ES-I3 (cell line): ENCODE results near the gene SERP2.

ENCODE experiments used
- H3K36me3 ChIP-seq: 2 replicates; pipeline ENCODE4 v1.6.1; 2013; ENCODE audit warnings: mild to moderate bottlenecking, low read length, control low read depth, moderate library complexity; ENCODE audit not compliant: insufficient read depth
- H3K4me1 ChIP-seq: 2 replicates; pipeline ENCODE4 v1.6.1; 2013; ENCODE audit warnings: mild to moderate bottlenecking, control low read depth, low read length; ENCODE audit not compliant: insufficient read depth
- H3K9ac ChIP-seq: 2 replicates; pipeline ENCODE4 v1.6.1; 2013; ENCODE audit warnings: low read depth, mild to moderate bottlenecking, low read length, moderate library complexity
- H3K9me3 ChIP-seq: 2 replicates; pipeline ENCODE4 v1.6.1; 2013; ENCODE audit warnings: mild to moderate bottlenecking, low read length, moderate library complexity; ENCODE audit not compliant: control insufficient read depth, insufficient read depth

Gene SERP2

DNA sequence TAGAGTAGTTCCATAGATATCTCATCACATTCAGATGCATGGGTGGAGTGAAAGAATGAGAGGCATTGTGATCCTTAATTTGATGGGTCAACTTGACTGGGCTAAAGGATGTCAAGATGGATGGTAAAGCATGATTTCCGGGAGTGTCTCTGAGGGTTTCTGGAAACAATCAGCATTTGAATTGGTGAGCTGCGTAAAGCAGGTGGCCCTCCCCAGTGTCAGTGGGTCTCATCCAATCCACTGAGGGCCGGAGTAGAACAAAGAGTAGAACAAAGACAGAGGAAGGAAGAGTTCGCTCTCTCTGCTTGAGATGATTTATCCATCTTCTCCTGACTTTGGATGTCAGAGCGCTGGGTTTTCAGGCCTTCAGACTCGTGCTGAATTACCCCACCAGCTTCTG is 43.1 kb downstream of the SERP2 start:
- no peaks in the 10 kb centered on the region for H3K36me3 ChIP-seq
- no peaks in the 10 kb centered on the region for H3K9me3 ChIP-seq

DNA sequence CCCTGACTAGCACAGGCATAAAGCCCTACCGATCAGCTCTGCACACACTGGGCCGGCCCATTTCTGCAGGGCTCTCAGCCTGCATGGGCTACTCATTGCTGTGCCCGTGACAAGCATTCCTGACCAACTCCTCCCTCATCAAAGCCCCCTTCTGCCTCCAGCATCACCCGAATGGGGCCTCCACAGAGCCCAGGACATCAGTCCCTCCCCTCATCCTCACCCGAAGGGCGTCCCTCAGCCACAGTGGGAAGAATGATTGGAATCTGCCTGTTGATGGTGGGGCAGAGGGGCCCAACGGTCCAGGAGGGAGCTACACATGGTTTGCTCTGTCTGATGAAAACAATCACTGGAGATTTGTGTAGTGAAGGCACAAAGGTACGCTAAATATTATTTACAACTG is 43.8 kb downstream of the SERP2 start:
- Histone ChIP-seq H3K9me3 (no peaks in the 10 kb centered on the region), H3K4me1 (peaks cover 24% of the 10 kb centered on the region), H3K9ac (no peak overlapping the region), H3K36me3 (no peaks in the 10 kb centered on the region)

More for the DNA sequence above, 43.1 kb downstream of the SERP2 start:
- peaks cover 24% of the 10 kb centered on the region for H3K4me1 ChIP-seq
- H3K9ac ChIP-seq, result no peak overlapping the region

DNA sequence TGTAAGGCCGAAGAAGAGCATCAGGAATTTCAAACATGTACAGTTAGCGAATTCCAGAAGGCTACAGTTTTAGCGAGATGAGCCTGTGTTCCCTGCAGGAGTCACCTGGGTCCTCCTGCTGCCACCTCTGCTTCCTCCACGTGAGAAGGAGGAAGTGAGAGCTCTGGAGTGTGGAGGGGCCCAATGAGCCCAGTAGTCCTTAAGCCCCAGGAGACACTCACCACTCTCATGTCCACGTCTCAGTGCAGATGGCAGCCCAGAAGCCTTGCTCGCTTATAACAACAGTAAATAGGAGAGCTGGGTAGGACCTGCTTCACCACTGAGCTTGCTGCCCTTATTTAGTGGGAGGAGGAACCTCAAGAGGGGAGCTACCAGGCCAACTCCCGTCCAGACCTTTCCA is 44.3 kb downstream of the SERP2 start:
- Histone ChIP-seq H3K9ac (no peak overlapping the region), H3K9me3 (no peaks in the 10 kb centered on the region), H3K4me1 (peaks cover 24% of the 10 kb centered on the region), H3K36me3 (no peaks in the 10 kb centered on the region)

DNA sequence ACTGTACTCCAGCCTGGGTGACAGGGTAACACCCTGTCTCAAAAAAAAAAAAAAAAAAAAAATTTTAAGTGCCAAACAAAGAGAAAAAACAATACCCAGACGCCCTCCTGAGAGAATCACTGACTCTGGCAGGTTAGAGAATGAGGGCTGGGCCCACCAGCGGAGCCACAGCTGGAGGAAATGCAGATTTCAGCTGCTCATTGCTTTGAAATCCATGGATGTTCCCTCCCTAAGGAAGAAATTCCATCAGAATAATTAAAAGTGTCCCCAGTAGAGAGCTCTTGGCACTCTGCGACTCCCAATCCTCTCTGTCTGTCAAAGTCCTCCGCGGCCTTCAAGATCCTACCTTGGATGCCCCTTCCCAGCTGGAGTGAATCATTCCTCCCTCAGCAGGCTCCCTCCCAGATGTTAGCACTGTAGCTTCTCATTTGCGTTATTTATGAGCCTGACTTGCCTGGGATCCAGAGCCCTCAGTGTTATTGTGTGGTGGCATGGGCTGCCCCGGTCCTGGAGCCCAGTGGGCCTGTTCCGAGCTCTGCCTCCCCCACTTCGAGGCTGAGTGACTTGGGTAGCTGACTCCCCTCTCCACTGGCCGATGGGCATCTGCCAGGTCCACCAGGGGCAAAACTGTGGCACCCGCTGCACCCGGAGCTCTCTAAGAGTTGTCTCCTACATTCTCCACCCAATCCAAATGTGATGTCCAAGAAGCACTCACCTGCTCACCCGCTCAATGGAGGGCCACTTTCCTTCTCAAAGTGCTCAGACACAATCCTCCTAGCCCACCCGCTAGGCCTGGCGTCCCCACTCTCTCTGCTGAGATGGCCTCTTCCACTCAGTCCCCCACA is 47.0 kb downstream of the SERP2 start:
- Histone ChIP-seq H3K9me3 (no peaks in the 10 kb centered on the region), H3K4me1 (peaks cover 21% of the 10 kb centered on the region), H3K36me3 (no peaks in the 10 kb centered on the region), H3K9ac (no peak overlapping the region)

DNA sequence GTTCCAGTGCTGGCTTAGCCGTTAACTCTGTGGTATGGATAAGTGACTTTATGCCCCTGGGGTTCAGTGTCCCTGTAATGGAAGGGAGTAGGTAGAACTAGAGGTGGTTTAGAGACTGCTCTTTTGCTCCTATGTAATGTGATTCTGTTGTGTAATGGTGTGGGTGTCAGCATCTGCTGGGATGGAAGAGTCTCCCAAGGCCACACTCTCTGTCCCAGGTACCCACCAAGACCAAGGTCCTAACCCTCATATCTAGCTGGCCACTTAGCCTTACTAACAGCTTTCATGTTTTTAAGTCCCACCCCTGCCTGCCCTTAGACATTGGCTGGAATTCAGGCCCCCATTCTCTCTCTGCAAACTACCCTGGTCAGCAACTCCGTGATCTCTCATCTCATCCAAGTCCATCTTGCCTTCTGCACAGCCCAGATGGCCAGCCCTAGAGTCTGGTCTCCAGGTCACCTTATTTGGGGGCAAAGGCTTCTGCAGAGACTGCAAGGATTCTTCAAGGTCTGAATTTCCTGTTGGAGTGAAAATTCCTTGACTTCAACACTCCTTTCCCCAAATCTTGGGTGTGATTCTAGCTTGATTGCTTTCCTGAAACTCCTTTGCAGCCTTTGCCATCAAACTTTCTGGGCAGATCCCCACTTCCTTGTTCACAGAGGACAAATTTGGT is 48.4 kb downstream of the SERP2 start:
- peaks cover 8% of the 10 kb centered on the region for H3K4me1 ChIP-seq
- H3K9me3 ChIP-seq, result no peaks in the 10 kb centered on the region
- H3K9ac ChIP-seq, result no peak overlapping the region
- no peaks in the 10 kb centered on the region for H3K36me3 ChIP-seq

DNA sequence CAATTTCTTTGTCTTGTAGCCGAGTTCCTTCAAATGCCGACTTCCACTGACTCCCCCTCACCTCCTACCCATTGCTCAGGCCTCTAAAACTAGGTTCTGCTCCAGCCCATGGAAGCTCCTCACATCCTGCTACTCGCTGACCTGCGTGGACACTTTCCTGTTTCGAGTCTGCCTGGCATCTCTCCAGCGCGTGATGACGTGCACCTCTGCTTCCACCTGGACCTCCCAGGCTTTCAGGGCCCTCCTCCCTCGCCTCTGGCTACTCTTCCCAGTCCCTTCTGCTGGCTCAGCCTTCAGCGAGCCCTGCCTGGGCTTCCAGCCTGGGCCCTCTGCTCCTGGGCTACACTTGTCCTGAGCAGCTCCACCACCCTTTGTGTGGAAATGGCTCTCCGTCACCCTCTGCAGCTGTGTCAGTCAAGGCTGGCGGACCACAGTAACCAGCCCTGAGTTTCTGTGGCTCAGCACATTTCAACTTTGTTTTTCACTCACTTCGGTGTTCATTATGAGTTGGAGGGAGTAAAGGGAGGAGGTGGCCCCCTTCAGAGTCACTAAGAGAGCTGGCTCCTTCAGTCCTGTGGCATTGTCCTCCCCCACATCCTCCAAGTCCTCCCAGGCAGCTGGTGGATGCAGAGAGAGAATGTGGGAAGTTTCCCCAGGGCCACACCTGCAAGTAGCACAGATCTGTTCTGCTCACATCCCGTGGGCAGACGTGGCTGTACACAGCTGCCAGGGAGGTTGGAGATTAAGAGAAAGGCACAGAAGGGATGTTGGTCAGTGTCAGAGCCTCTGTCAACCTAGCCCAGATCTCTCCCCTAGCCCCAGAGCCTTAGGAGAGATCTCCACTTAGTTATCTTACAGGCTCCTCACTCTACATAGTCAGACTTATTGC is 49.4 kb downstream of the SERP2 start:
- no peaks in the 10 kb centered on the region for H3K9me3 ChIP-seq
- peaks cover under 1% of the 10 kb centered on the region; the same call in 1 of the 2 replicates for H3K4me1 ChIP-seq
- no peaks in the 10 kb centered on the region; the same call in 1 of the 2 replicates for H3K36me3 ChIP-seq
- no peak overlapping the region for H3K9ac ChIP-seq

DNA sequence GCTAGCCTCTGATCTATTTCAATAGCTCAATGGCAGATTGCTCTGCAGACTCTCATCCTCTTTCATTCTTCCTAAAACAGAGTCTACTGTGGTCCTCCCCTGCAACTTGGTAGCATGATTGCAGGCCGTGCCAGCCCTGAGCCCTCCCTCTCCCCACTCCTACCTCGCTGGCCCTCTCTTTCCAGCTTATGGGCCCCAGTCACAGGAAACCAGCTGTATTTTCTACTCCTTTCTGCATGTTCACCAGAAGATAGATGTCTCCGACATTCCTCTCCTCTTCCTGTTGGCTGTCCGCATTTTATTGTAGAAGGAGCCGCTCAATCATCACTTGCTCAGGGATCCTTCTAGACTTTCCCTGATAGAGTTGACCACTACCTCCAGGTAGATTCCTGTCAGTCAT is 50.2 kb downstream of the SERP2 start:
- no peaks in the 10 kb centered on the region for H3K4me1 ChIP-seq

DNA sequence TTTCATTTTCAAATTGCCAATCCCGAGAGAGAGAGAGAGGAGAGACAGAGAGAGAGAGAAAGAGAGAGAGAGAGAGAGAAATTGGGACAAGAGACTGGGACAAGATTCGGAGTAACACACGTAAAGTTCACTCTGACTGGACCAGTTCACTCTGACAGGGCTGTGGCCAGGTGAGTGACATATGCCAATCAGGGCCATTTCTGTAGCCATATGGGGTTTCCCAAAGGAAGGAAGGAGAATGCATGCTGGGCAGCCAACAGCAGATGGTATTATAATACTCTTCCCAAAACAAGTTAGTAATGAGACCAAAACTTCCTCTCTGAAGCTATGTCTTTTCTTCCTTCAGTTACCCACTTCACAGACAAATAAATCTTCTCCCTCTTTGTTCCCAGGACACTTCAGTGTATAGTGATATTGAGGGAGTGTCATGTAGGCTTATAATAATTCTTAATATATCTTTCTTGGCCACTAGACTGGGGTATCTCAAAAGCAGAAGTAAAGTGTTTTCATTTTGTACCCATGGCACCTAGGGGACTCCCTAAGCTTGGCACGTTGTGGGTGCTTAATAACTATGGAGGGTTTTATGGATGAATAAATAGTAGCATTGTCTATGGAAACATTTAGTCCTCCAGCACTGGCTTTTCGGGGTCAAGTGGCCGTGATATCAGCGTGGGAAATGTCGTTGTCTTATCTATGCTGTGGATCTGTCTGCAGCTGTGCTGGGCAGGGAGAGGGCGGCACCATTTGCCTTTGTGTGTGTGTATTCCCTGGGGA is 51.6 kb downstream of the SERP2 start:
- no peaks in the 10 kb centered on the region for H3K9me3 ChIP-seq
- H3K4me1 ChIP-seq, result no peaks in the 10 kb centered on the region
- H3K36me3 ChIP-seq, result no peaks in the 10 kb centered on the region; the same call in 1 of the 2 replicates
- no peak overlapping the region for H3K9ac ChIP-seq

More for the DNA sequence above, 50.2 kb downstream of the SERP2 start:
- Histone ChIP-seq H3K9ac (no peak overlapping the region), H3K36me3 (no peaks in the 10 kb centered on the region; the same call in 1 of the 2 replicates), H3K9me3 (no peaks in the 10 kb centered on the region)

DNA sequence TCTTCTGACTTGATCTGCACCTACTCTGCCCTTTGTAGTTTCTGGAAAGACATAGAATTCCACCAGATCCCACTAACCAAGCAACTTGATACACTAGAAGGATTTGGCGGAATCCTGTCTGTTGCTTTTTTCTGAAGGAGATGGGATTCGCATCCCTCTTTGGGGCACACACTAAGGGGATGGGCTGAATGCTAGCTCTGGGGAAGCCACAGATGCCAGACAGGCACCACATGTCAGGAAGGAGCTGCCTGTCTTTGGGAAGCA is 52.1 kb downstream of the SERP2 start:
- H3K36me3 ChIP-seq, result no peaks in the 10 kb centered on the region; the same call in 1 of the 2 replicates
- no peak overlapping the region for H3K9ac ChIP-seq

DNA sequence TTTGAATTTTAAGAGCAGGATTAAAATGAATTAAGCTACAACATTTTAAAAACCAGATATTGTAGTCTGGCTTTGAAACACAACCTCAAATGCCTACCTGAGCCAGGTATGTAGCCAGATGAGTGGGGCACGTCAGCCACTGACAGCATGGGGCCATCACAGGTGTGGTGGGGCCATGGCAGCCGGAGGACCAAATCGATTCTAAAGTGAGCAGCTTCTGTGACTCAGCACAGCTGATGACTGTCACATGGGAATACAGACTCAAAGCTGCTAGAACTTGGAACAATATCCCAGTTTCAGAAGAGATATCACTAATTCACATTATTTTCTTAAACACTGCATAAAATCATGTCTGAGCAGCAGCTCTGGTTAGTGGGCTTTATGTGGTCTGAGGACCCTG is 52.8 kb downstream of the SERP2 start:
- Histone ChIP-seq H3K9me3 (no peaks in the 10 kb centered on the region), H3K4me1 (no peaks in the 10 kb centered on the region), H3K9ac (no peak overlapping the region), H3K36me3 (no peaks in the 10 kb centered on the region; the same call in 1 of the 2 replicates)

More for the DNA sequence above, 52.1 kb downstream of the SERP2 start:
- Histone ChIP-seq H3K4me1 (no peaks in the 10 kb centered on the region), H3K9me3 (no peaks in the 10 kb centered on the region)

DNA sequence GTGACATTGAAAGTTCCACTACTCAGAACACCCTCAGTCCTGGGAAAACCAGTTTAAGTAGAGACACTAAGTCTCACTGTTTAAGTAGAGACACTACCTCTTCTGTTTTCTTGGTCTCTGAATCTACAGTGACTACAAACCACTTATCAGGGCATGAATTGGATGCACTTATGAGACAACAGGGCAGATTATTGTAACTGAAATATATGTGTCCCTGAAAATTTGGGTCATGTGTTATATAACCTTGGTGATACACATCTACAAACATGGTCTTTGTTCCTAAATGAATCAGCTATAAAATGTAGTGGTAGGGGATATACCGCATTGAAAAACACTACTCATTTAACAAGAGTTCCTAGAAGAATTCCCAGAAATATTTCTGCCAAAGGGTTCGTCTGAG is 55.7 kb downstream of the SERP2 start:
- H3K9ac ChIP-seq, result no peak overlapping the region
- no peaks in the 10 kb centered on the region for H3K9me3 ChIP-seq
- no peaks in the 10 kb centered on the region for H3K4me1 ChIP-seq
- H3K36me3 ChIP-seq, result peaks cover 10% of the 10 kb centered on the region

DNA sequence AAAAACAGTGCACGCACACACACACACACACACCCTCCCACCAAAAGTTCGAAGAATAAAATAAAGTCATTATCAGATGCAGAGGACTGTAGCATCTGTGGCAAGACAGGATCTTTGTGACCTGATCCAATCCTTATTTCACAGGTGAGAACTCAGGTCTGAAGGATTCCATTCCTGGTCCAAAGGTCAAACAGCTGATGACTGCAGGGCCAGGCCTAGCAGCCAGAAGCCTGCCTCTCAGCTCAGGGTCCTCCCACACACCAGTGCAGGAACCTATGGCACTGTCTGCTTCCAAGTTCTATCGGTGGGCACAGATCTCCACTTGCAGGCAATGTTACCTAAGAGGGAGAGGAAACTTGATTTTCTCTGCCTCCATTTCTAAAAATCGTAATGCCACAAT is 57.5 kb downstream of the SERP2 start:
- no peak overlapping the region for H3K9ac ChIP-seq
- H3K4me1 ChIP-seq, result peaks cover 5% of the 10 kb centered on the region
- peaks cover 14% of the 10 kb centered on the region for H3K36me3 ChIP-seq
- no peaks in the 10 kb centered on the region for H3K9me3 ChIP-seq

DNA sequence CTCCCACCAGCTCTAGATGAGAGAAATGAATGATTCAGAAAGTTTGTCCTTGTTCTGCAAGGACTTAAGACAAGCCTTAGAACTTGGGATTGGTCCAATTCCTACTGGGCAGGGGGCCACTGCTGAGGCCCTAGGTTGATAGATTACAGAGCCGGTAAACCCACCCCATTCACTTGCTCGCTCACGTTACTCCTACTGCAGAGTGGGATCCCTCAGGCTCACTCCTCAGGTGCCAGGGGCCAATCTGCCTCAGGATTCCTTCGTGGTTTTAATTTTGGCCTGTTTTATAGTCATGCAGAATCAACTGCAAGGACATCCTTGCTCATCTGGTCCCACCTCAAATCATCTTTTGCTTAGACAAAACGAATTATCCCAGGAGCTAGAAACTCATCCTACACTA is 59.0 kb downstream of the SERP2 start:
- peaks cover 14% of the 10 kb centered on the region for H3K36me3 ChIP-seq
- no peaks in the 10 kb centered on the region for H3K9me3 ChIP-seq
- no peak overlapping the region for H3K9ac ChIP-seq
- H3K4me1 ChIP-seq, result peaks cover 5% of the 10 kb centered on the region
